Choroid plexus epithelial cell (primary cell): Measurements from ENCODE around the gene CD48.
A peak's percentile ranks its signal among the peaks of the same experiment; 100 is the strongest.

Source experiments
- DNase-seq: peaks from one replicate; pipeline ENCODE4 v3.0.0-alpha.2; 2010; ENCODE audit warnings: low read depth
- H3K4me3 ChIP-seq: 2 replicates; pipeline ENCODE4 v1.5.1; 2011; ENCODE audit warnings: low read depth, mild to moderate bottlenecking, control low read depth, low read length, moderate library complexity
- TF ChIP-seq, protein P1 (sequence below): conservative IDR thresholded peaks from 2 replicates; pipeline ENCODE4 v1.5.1; 2011; ENCODE audit warnings: low read depth, mild to moderate bottlenecking, control low read depth, inconsistent platforms, low read length, moderate library complexity

Gene CD48

DNA sequence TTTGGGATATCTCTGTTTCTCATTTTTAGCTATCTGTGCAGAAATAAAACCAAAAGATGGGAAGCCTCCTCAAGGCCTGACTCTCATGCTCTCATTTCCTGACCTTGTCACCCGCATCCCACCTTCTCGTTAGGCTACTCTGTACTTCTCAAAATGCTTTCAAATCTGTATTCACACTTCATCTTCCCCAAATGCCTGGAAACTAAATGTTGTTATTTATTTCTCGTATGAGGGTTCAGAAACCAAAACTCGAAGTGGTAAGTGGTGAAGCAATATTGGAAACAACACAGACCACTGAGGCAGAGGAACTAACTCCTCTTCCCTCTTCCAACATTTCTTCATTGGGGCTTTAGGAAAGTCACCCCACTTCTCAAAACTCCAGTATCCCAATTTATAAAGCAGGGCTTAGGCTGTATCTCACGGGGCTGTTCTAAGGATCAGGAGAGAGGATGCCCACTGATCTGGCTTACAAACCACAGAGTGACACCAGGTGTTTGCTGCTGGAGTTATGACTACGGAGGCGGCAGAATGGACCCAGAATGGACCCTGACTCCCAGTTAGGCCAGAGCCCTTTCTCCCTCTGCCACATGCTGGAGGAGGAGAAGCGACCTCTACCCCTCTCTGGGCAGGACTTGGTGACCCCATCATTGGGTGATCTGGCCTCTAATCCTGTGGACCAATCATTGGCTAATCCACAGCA lies 31.0 kb upstream of the CD48 start:
- no peak for DNase-seq

GRCh38 chr1:160741612-160742348 lies 30.2 kb upstream of the CD48 start:
- no peak overlapping the region for H3K4me3 ChIP-seq
- DNase-seq: no peak
- TF ChIP-seq, protein P1, sequence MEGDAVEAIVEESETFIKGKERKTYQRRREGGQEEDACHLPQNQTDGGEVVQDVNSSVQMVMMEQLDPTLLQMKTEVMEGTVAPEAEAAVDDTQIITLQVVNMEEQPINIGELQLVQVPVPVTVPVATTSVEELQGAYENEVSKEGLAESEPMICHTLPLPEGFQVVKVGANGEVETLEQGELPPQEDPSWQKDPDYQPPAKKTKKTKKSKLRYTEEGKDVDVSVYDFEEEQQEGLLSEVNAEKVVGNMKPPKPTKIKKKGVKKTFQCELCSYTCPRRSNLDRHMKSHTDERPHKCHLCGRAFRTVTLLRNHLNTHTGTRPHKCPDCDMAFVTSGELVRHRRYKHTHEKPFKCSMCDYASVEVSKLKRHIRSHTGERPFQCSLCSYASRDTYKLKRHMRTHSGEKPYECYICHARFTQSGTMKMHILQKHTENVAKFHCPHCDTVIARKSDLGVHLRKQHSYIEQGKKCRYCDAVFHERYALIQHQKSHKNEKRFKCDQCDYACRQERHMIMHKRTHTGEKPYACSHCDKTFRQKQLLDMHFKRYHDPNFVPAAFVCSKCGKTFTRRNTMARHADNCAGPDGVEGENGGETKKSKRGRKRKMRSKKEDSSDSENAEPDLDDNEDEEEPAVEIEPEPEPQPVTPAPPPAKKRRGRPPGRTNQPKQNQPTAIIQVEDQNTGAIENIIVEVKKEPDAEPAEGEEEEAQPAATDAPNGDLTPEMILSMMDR: no peak

More for the DNA sequence above, 31.0 kb upstream of the CD48 start:
- TF ChIP-seq, protein P1: no peak
- no peak overlapping the region for H3K4me3 ChIP-seq

DNA sequence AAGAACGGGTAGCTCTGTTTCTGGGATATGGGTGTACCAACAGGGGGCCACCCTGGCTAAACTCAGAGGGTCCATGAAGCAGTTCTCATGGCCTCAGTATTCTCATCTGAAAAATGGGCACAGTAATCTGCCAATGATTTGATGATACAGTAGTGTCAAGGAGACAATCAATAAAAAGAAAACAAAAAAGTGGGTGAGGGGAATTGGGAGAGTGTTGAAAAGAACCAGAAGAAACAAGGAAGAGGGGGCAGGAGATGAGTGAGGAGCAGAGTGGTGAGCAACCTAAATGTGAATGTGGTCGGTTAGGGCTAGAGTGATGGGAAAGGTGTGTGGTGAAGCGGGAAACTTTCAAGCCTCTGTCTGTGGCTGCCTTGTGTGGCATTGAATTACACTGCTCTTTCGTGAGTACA lies 29.5 kb upstream of the CD48 start:
- DNase-seq: no peak
- no peak overlapping the region for H3K4me3 ChIP-seq
- TF ChIP-seq, protein P1: no peak

GRCh38 chr1:160740133-160740688 lies 28.6 kb upstream of the CD48 start:
- TF ChIP-seq, protein P1: no peak
- no peak overlapping the region for H3K4me3 ChIP-seq
- no peak for DNase-seq

- peak; percentile 23 for DNase-seq
- H3K4me3 ChIP-seq: no peak within 1 kb of the TSS
- TF ChIP-seq, protein P1: no peak
Measured at GRCh38 chr1:160739098-160739511, 27.5 kb upstream of the CD48 start, which contains the start of gene SLAMF7. SLAMF7 (plus strand) TSS chr1:160739247; CDS start chr1:160739302, 55 bp downstream.

- no peak overlapping the region for H3K4me3 ChIP-seq
- TF ChIP-seq, protein P1: no peak
- no peak for DNase-seq
Measured at GRCh38 chr1:160738271-160738670, 26.6 kb upstream of the CD48 start.
